Measurements from ENCODE around the gene FRMD4A.

DNA sequence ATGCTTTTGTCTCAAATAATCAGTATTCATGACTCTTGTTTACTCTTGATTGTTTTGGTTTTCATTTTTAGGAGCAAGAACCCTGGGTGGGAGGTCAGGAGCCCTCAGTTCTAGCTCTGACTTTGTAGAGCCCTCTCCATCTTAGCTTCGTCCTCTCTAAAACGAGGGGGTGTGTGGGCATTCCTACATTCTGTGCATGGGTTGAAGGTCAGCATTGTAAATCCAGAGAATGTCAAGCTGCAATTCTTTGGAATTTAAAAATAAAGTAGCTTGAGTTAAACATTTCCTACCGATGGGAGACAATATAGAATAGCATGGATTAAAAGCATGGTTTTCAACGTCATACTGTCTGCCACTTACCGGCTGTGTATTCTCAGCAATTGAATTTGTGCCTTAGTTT, 615.6 kb downstream of the FRMD4A start:
- TF ChIP-seq CTCF (optimal IDR thresholded peaks at IDR 0.05 in 1 of 3, IDR thresholded peaks at IDR 0.05 in 1 of 3, conservative IDR thresholded peaks at IDR 0.05 in 1 of 3; ENCODE audit: extremely low read depth in 1 of 3, insufficient read depth in 2 of 3, low read length in 3 of 3): no peak
- no peak for TF ChIP-seq EZH2 (IDR thresholded peaks at IDR 0.05; ENCODE audit: low read length)
